Stimulated activated CD4-positive, alpha-beta T cell treated with anti-CD3 and anti-CD28 coated beads, TNF-alpha, amount 100 ng/mL, for 48 hours (primary cell): ENCODE results near the gene GUCY2F.

ENCODE experiments used
- DNase-seq, 3 donors: peaks; one replicate each; pipeline ENCODE4 v3.0.0-alpha.2; 2020; ENCODE audit warnings: low read depth in 3 of 3

GUCY2F gene

DNA sequence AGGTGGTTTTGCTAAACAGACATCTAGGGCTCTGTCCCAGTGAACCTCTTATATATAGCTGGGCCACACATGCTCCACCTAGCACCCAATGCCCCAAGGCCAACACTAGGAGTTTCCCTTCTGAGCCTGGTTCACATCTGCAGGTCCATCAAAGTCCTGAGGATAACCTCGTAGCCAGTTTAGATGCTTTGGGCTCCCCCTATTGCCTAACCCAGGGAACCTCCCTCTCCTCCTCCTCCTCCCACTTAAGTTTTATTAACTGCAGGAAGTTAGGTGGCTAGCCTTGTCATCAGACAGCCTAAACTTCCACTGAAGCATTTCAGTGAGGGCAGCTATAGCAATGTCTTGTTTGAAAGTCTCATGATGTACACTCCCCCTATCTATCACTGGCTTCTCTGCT is 88.0 kb downstream of the GUCY2F start:
- DNase-seq: no peak

DNA sequence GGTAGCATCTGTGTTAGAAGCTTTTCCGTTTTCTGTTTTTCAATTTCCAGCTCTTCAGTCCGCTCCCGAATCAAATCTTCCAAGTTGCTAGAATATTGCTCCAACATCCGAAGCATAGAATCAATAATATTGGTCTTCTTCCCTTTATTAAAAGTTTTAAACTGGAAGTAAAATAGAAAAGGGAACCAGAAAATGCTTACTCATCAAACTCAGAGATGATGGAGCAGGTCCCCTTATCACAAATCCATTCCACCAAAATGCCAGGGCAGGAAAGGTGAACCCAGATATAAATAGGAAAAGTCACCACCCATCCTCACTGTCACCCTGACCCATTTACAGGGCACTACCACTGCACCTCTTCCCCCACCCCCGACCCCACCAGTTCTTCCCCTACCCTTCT is 89.0 kb downstream of the GUCY2F start:
- no peak for DNase-seq

- DNase-seq: no peak
Measured at GRCh38 chrX:109390556-109390955, 91.3 kb downstream of the GUCY2F start.

DNA sequence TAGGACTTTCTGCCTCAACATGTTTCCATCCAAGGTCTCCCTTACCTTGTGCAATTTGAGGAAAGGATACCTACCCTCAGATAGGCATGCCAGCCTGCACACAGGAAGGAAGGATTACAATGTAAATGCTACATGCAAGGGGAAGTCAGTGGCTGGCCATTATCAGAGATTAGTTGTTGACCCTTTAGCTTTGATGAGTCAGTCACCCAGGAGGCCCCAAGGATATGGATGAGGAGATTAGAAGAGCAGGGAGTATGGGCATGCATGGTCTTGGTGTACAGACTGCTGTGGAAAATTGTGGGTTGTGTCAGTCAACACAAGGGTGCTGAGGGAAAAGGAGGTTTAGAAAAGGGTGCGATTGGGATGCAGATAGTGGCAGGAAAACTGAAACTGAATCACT is 92.0 kb downstream of the GUCY2F start:
- no peak for DNase-seq

GRCh38 chrX:109384699-109385098 is 97.2 kb downstream of the GUCY2F start:
- no peak for DNase-seq

GRCh38 chrX:109382332-109382731 is 99.6 kb downstream of the GUCY2F start:
- DNase-seq: no peak

DNA sequence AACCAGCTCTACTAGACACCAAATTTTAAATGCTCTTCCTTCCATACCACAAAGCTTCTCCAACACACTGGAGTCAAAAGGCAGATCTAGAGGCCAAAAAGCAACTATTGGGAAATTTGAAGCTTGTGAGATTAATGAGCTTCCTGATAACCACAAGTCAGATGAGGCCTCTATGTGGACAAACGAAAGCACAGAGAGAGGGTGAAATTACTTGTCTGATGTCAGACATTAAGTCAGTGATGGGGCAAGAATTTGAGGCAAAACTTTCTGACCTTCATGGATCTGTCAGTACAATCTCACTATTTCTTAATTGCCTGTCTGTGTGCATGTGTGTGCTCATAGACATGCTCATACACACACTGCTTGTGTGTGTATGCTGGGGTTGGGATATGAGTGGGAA is 103.6 kb downstream of the GUCY2F start:
- no peak for DNase-seq

DNA sequence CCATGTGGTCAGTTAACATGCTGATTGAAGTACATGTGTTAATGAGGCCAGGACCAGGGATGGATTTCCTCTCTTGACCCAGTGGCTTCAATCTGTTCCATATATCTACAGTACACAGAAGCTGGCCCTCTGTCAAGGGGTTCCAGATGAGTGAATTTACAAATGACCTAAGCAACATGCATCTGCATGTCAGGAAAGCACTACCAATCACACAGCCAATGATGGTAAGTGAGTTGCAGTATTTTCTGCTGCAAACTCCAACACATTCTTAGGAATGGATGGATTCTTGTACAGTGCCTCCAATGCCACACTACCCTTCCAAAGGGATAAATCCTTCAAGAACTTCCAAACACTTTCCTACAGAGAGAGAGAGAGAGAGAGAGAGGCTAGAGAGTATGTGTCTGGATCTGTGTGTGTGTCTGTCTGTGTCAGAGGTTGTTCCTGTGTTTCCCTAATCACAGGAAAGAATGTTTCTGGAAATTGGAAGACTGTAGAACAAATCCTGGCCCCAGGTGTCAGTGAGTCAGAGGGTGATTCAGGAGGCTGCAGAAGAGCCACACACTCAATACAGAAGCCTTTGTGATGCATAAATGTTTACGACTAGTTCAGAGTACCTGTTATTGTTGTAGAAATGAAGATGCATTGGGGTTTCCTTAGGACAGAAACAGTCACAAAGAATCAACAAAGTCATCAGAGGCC is 107.5 kb downstream of the GUCY2F start:
- DNase-seq: no peak

GRCh38 chrX:109373468-109373867 is 108.4 kb downstream of the GUCY2F start:
- no peak for DNase-seq

DNA sequence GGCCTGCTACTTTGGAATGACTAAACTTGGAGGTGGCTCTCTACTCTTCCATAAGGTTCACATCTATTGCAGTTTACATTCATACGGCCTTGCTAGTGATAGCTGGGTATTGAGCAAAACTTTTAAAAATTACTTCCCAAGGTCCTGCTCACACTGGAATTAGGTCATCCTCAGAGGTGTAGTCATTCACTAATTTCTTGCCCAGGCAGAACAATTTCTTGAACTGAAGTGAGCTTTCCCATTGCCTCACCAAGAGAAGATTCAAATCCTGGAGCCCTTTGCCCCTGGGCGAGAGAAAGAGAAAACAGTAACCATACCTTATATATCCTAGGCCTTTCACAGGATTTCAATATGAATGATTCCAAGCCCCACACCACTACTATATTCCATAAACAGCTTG is 109.2 kb downstream of the GUCY2F start:
- DNase-seq: no peak

GRCh38 chrX:109372291-109372690 is 109.6 kb downstream of the GUCY2F start:
- DNase-seq: no peak

DNA sequence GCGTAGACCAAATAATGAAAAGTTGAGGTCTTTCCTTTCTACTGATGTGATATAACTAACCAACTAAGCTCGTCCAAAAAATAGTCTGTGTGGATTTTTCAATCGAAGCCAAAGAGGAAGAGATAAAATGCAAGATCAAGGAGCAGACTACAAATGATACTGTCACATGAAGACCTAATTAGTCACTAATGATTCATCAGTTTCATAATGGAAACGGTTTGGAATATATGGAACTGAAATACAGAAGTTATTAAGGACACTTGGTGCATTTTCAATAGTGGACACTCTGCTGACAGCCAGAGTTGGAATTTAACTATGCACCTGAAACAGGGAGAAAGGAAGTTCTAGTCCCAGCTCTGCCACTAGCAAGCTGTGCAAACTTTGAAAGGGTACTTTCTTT is 119.8 kb downstream of the GUCY2F start:
- no peak for DNase-seq

- no peak for DNase-seq
Measured at GRCh38 chrX:109360301-109360700, 121.6 kb downstream of the GUCY2F start.

DNA sequence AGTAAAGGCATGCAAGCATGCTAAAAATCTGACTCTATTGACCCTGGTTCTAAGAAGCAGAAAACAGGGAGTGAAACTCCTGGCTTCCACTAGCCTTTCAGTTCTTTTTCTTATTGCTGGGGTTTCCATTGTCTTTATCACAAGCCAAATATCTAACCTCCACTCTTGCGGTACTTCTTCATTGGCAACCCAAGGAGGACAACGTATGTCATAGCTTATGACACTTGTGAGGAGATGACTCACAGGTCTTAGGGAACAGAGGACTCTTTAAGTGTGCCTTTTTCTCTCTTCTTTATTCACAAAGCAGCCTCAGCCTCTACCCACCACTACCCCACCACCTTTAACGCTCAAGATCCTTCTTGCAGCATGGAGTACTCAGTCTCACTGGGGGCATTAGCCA is 124.2 kb downstream of the GUCY2F start:
- DNase-seq: no peak

GRCh38 chrX:109356684-109357083 is 125.2 kb downstream of the GUCY2F start:
- no peak for DNase-seq

DNA sequence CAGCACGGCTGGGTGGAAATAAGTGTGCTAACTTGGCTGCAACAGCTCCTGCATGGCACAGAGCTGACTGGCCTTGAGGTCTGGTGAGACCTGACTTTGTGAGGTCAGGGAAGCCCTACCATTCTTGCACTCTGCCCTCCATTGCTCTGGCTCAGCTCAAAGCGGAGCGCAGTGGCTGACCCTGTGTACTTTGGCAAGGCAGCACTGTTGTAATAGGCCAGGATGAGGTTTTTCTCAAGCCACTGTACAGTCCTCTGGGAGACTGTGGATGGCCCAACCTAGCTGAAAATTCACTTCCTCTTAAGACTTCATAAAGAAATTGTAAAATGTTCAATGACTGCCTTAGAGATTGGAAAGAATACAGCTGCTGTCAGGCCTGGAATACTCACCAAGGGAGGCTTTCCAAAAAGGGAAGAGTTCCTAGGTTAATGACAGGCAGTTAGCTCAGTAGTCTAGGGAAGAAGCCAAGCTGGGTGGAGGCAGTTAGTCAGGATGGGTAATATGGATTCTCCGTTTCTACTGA is 129.8 kb downstream of the GUCY2F start:
- DNase-seq: no peak

DNA sequence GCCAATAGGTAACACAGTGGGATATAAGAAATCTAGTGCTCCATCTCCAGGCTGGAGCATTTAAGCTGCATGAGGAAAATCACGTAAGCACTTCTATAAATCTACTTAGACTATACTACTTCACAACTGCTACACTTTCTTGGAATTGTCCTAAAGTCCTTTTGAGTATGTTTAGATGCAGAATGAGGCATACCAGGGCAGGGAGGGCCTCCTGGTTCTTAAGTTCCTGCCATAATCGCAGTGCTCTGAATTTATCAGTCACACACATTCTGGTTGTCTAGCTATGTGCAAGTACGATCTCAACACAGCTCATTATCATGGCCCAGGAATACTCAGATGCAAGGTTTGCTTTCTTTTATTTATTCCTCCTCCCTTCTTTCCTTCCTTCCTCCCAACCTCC is 130.3 kb downstream of the GUCY2F start:
- DNase-seq: no peak

- DNase-seq: no peak
Measured at GRCh38 chrX:109350551-109350950, 131.3 kb downstream of the GUCY2F start.

DNA sequence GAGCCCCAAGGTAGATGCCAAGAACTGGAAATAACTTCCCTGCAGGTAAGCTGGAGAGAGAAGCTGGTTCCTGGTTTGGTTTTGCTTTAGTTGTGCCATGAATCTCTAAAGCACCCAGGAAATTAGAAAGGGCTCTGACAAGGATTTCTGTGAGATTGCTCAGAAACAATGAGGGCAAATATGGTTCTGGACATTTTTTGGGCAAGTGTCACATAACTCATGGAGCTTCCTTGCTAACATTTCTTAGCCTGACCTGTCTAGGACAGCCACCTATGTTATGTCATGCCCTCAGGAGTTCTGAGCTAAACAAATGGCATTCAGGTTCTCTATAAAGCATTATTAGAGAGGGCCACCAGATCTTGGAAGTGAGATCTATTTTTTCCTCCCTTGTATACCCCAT is 131.8 kb downstream of the GUCY2F start:
- no peak for DNase-seq

DNA sequence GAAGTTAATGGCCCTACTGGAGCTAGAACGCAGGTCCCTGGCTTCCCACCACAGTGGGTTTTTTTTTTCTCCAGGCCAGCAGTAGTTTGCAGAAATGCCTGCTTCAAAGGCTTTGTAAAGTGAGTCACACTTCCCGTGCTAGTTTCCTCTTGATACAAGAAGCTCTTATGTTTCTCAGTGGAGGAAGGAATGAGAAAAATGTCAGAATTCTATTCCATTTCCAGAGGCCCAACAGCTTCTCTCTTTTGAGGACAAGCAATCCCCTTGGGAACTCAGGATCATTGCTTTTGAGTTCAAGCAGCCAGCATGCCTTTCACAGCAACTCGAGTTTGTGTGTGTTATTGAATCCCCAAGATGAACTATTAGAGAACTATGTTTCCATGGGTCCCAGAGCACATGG is 134.3 kb downstream of the GUCY2F start:
- DNase-seq: no peak

GRCh38 chrX:109346491-109346890 is 135.4 kb downstream of the GUCY2F start:
- no peak for DNase-seq

DNA sequence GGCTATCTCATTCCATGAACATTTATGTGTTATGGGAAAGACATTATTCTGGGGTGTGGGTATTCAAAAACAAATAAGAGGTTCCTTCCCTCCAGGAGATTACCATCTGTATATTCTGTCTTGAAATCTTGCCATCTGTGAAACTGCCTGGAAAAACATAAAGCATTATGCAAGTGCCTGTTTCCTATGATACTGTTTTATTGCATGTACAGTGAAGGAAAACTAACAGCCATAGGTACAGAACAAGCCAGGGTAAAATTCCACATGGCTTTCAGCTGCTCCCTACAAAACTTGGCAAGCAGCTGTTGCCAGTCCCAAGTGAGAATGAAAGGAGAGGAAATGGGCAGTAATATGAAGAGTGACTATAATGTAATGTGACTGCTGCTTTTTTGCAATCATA is 136.0 kb downstream of the GUCY2F start:
- no peak for DNase-seq

GRCh38 chrX:109344678-109345077 is 137.2 kb downstream of the GUCY2F start:
- no peak for DNase-seq

DNA sequence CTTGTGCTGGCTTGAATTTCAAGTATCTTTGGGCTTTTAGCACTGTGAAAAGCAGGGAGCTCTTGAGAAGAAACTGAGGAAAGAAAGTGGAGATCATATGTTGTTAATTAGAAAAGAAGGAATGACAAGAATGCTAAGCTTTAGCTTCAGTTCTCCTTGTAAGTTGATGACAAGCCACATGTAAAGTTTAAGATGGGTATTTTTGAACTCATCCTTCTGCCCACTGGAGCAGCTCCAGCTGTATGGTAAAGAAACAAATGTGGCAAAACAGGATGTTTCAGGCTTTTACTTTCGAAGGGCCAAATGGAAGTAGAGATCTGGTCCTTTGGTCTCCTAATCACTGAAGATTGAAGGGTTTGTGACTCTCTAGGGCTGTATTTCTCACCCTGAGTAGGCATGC is 137.8 kb downstream of the GUCY2F start:
- DNase-seq: no peak
